HCT116 (cell line): Measurements from ENCODE around the gene SENP6.
A peak's percentile ranks its signal among the peaks of the same experiment; 100 is the strongest.

Experiments
- CBX3 ChIP-seq: IDR thresholded peaks from 2 replicates; pipeline ENCODE4 v1.6.1; 2012; ENCODE audit warnings: low read depth
- POLR2A ChIP-seq: IDR thresholded peaks from 2 replicates; pipeline ENCODE4 v1.7.0; 2011; ENCODE audit warnings: borderline replicate concordance; ENCODE audit not compliant: insufficient read depth, insufficient read length; ENCODE audit errors: extremely low read depth
- SP1 ChIP-seq: IDR thresholded peaks from 2 replicates; pipeline ENCODE4 v1.6.1; 2012; ENCODE audit warnings: low read depth
- YY1 ChIP-seq: IDR thresholded peaks from 2 replicates; pipeline ENCODE4 v1.6.1; 2011; ENCODE audit warnings: low read length, low read depth, moderate library complexity, mild to moderate bottlenecking; ENCODE audit not compliant: insufficient replicate concordance; ENCODE audit errors: extremely low read depth
- ZFX ChIP-seq: fragments of 450-650 bp; IDR thresholded peaks from 2 replicates; pipeline ENCODE4 v1.6.1; 2017
- TF ChIP-seq, protein P1 (sequence below), 3 experiments: fragments of 200-600 bp in 1 of 3; sonication (generic) in 1 of 3; IDR thresholded peaks in 2 of 3; conservative IDR thresholded peaks in 1 of 3; 2 replicates each; pipeline ENCODE4 v1.5.1; 2012 to 2017; ENCODE audit warnings: low read depth in 2 of 3, low read length in 2 of 3, antibody characterized with exemption in 1 of 3, borderline replicate concordance in 1 of 3, control low read depth in 1 of 3, mild to moderate bottlenecking in 1 of 3, mixed read lengths in 1 of 3, mixed run types in 1 of 3, moderate library complexity in 1 of 3; ENCODE audit not compliant: insufficient read depth in 1 of 3
- TF ChIP-seq, protein P2 (sequence below): IDR thresholded peaks from 2 replicates; pipeline ENCODE4 v1.6.1; 2012; ENCODE audit warnings: low read depth

DNA sequence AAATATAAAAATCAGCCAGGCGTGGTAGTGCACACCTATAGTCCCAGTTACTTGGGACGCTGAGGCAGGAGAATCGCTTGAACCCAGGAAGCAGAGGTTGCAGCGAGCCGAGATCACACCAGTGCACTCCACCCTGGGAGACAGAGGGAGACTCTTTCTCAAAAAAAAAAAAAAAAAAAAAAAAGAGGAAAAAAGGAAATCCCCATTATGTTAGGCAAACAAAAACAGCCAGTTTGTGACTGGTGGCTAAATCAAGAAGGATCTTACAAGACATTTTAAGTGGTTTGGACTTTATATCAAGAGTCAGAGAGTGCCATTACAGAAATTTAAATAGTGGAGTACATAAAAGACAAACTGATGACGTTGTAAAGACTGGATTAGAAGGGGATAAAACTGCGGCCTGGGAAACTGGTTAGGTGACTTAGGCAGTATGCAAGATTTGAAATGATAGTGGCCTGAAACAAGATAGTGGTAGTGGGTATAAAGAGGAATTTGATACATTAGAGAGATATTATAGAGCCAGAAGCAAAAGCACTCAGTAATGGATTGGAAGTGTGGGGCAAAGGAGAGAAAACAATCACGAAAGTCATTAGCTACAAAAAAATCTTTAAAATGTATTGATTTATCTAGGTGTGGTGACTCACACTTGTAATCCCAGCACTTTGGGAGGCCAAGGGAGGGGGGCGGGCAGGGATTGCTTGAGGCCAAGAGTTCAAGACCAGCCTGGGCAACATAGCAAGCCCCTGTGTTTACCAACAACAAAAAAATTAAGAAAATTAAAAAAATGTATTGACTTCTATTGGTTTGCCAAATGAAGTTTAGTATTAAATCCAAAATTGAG lies 145.7 kb downstream of the SENP6 start:
- TF ChIP-seq POLR2A (no peak), ZFX (no peak), YY1 (no peak), SP1 (peak; percentile 31), CBX3 (0 out of 2 replicates have a peak, but pooled peaks have one; percentile 75)
- TF ChIP-seq, protein P1, sequence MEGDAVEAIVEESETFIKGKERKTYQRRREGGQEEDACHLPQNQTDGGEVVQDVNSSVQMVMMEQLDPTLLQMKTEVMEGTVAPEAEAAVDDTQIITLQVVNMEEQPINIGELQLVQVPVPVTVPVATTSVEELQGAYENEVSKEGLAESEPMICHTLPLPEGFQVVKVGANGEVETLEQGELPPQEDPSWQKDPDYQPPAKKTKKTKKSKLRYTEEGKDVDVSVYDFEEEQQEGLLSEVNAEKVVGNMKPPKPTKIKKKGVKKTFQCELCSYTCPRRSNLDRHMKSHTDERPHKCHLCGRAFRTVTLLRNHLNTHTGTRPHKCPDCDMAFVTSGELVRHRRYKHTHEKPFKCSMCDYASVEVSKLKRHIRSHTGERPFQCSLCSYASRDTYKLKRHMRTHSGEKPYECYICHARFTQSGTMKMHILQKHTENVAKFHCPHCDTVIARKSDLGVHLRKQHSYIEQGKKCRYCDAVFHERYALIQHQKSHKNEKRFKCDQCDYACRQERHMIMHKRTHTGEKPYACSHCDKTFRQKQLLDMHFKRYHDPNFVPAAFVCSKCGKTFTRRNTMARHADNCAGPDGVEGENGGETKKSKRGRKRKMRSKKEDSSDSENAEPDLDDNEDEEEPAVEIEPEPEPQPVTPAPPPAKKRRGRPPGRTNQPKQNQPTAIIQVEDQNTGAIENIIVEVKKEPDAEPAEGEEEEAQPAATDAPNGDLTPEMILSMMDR (IDR thresholded peaks at IDR 0.05 in 2 of 3, conservative IDR thresholded peaks at IDR 0.05 in 1 of 3; ENCODE audit: borderline replicate concordance in 1 of 3, insufficient read depth in 1 of 3, low read depth in 2 of 3, low read length in 2 of 3) = no peak
- TF ChIP-seq, protein P2, sequence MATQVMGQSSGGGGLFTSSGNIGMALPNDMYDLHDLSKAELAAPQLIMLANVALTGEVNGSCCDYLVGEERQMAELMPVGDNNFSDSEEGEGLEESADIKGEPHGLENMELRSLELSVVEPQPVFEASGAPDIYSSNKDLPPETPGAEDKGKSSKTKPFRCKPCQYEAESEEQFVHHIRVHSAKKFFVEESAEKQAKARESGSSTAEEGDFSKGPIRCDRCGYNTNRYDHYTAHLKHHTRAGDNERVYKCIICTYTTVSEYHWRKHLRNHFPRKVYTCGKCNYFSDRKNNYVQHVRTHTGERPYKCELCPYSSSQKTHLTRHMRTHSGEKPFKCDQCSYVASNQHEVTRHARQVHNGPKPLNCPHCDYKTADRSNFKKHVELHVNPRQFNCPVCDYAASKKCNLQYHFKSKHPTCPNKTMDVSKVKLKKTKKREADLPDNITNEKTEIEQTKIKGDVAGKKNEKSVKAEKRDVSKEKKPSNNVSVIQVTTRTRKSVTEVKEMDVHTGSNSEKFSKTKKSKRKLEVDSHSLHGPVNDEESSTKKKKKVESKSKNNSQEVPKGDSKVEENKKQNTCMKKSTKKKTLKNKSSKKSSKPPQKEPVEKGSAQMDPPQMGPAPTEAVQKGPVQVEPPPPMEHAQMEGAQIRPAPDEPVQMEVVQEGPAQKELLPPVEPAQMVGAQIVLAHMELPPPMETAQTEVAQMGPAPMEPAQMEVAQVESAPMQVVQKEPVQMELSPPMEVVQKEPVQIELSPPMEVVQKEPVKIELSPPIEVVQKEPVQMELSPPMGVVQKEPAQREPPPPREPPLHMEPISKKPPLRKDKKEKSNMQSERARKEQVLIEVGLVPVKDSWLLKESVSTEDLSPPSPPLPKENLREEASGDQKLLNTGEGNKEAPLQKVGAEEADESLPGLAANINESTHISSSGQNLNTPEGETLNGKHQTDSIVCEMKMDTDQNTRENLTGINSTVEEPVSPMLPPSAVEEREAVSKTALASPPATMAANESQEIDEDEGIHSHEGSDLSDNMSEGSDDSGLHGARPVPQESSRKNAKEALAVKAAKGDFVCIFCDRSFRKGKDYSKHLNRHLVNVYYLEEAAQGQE = no peak
